Transverse colon (tissue), 4 donors: Measurements from ENCODE around the gene SELPLG.

Source experiments
- CTCF ChIP-seq, 5 experiments: fragments of 200-600 bp in 3 of 5; fragments of 450-650 bp in 2 of 5; sonication (generic) in 3 of 5; IDR thresholded peaks; 1 replicate in 2 of 5; 2 replicates in 3 of 5; pipeline ENCODE4 v1.5.1; 2016 to 2017; ENCODE audit warnings: antibody characterized with exemption in 5 of 5, inconsistent platforms in 3 of 5, mild to moderate bottlenecking in 2 of 5, moderate library complexity in 1 of 5
- POLR2A ChIP-seq: fragments of 450-650 bp; IDR thresholded peaks from one replicate; pipeline ENCODE4 v1.6.1; 2016; ENCODE audit warnings: antibody characterized with exemption, mild to moderate bottlenecking, moderate library complexity
- POLR2AphosphoS5 ChIP-seq, 3 donors: sonication (generic); formaldehyde crosslinking; IDR thresholded peaks; one replicate each; pipeline ENCODE4 v1.6.1; 2016; ENCODE audit warnings: antibody characterized with exemption in 3 of 3

GRCh38 chr12:108599948-108600701 is 33.6 kb downstream of the SELPLG start:
- TF ChIP-seq CTCF (IDR thresholded peaks at IDR 0.05) (no peak), POLR2AphosphoS5 (IDR thresholded peaks at IDR 0.05) (no peak), POLR2A (no peak)
